Measurements from ENCODE around the gene ASGR1.

ASGR1 gene

DNA sequence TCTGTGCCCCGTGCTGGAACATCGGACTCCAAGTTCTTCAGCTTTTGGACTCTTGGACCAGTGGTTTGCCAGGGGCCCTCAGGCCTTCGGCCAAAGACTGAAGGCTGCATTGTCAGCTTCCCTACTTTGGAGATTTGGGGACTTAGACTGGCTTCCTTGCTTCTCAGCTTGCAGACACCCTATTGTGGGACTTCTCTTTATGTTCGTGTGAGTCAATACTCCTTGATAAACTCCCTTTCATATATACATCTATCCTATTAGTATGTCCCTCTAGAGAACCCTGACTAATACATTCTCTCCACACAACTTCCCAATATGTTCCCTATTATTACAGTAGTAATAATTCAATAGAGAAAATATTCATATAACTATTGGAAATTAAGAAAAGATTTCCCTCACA, 55.3 kb downstream of the ASGR1 start:
- TF ChIP-seq CTCF (conservative IDR thresholded peaks at IDR 0.05; ENCODE audit: low read length) = no peak
- TF ChIP-seq EZH2phosphoT487 (IDR thresholded peaks at IDR 0.05; ENCODE audit: borderline replicate concordance) = no peak
- H3K4me2 ChIP-seq (ENCODE audit: low read depth, low read length, poor library complexity, severe bottlenecking) = no peak overlapping the region

More for the DNA sequence above, 55.3 kb downstream of the ASGR1 start:
- Histone ChIP-seq H2AFZ (ENCODE audit: low read length) (no peak overlapping the region), H3K9ac (ENCODE audit: low read depth, low read length, poor library complexity, severe bottlenecking) (no peak overlapping the region), H3F3A (ENCODE audit: low read depth) (no peaks in the 10 kb centered on the region), H3K4me1 (ENCODE audit: insufficient read depth, low read length, poor library complexity, severe bottlenecking) (no peaks in the 10 kb centered on the region), H3K9me3 (ENCODE audit: insufficient read depth, low read depth, low read length) (no peaks in the 10 kb centered on the region), H3K9me2 (replicated peaks; ENCODE audit: low read depth, low read length) (no peaks in the 10 kb centered on the region), H3K4me3 (ENCODE audit: low read length, poor library complexity, severe bottlenecking) (no peak overlapping the region), H3K79me2 (ENCODE audit: insufficient read depth, low read length) (no peaks in the 10 kb centered on the region), H4K20me1 (ENCODE audit: insufficient read depth, low read length, poor library complexity, severe bottlenecking) (no peaks in the 10 kb centered on the region), H3K36me3 (ENCODE audit: insufficient read depth, low read length) (no peaks in the 10 kb centered on the region), H3K27me3 (ENCODE audit: insufficient read depth, low read length, poor library complexity, severe bottlenecking) (no peaks in the 10 kb centered on the region)

Data from Loucy (cell line).